MM.1S (cell line): ENCODE measurements around the gene FIBCD1.

Experiments
- CTCF ChIP-seq: fragments of 300-600 bp; sonication (generic); IDR thresholded peaks from 2 replicates; pipeline ENCODE4 v1.5.1; 2016; ENCODE audit warnings: antibody characterized with exemption, low read length, mixed read lengths
- EZH2 ChIP-seq: fragments of 300-600 bp; sonication (generic); optimal IDR thresholded peaks from 2 replicates; pipeline ENCODE3; 2017; ENCODE audit warnings: low read depth, mild to moderate bottlenecking, antibody characterized with exemption, low read length, mixed read lengths
- EZH2phosphoT487 ChIP-seq: fragments of 300-600 bp; sonication (generic); IDR thresholded peaks from 2 replicates; pipeline ENCODE4 v1.6.1; 2018; ENCODE audit warnings: antibody characterized with exemption, low read length

GRCh38 chr9:130861372-130862180, 77.5 kb downstream of the FIBCD1 start:
- TF ChIP-seq CTCF (no peak), EZH2phosphoT487 (no peak), EZH2 (no peak)
